Osteoblast (primary cell): ENCODE results near the gene MTCL3.
A peak's percentile ranks its signal among the peaks of the same experiment; 100 is the strongest.

Source experiments
- DNase-seq: peaks from one replicate; pipeline ENCODE4 v3.0.0; 2011; ENCODE audit warnings: low spot score, mixed read lengths; ENCODE audit not compliant: insufficient read length; ENCODE audit errors: missing footprints
- H2AFZ ChIP-seq: 2 replicates; pipeline ENCODE4 v1.6.0; 2011; ENCODE audit warnings: mild to moderate bottlenecking, low read length
- H3K27ac ChIP-seq: 2 replicates; pipeline ENCODE4 v1.5.1; 2011; ENCODE audit warnings: mild to moderate bottlenecking, low read depth, low read length, moderate library complexity
- H3K27me3 ChIP-seq: 2 replicates; pipeline ENCODE4 v1.6.0; 2012; ENCODE audit warnings: mild to moderate bottlenecking, control low read depth, inconsistent platforms, low read length, moderate library complexity; ENCODE audit not compliant: insufficient read depth
- H3K36me3 ChIP-seq: 2 replicates; pipeline ENCODE4 v1.5.1; 2011; ENCODE audit warnings: mild to moderate bottlenecking, low read length, control low read depth, moderate library complexity; ENCODE audit not compliant: insufficient read depth
- H3K4me1 ChIP-seq: 2 replicates; pipeline ENCODE4 v1.5.1; 2011; ENCODE audit warnings: mild to moderate bottlenecking, low read length, control low read depth, moderate library complexity; ENCODE audit not compliant: insufficient read depth
- H3K4me2 ChIP-seq: 2 replicates; pipeline ENCODE4 v1.6.0; 2011; ENCODE audit warnings: mild to moderate bottlenecking, low read length; ENCODE audit not compliant: insufficient read depth
- H3K4me3 ChIP-seq: fragments of 200-600 bp; sonication (generic); 3 replicates; pipeline ENCODE4 v1.5.1; 2012; ENCODE audit warnings: mild to moderate bottlenecking, low read length, inconsistent platforms; ENCODE audit not compliant: insufficient read depth
- H3K79me2 ChIP-seq: 2 replicates; pipeline ENCODE4 v1.6.0; 2012; ENCODE audit warnings: mild to moderate bottlenecking, low read length, control low read depth, inconsistent platforms; ENCODE audit not compliant: insufficient read depth
- H3K9me3 ChIP-seq: 2 replicates; pipeline ENCODE4 v1.5.1; 2011; ENCODE audit warnings: low read depth, low read length, control low read depth
- H4K20me1 ChIP-seq: 2 replicates; pipeline ENCODE4 v1.6.0; 2012; ENCODE audit warnings: mild to moderate bottlenecking, low read length, control low read depth; ENCODE audit not compliant: insufficient read depth
- CTCF ChIP-seq: IDR thresholded peaks from 2 replicates; pipeline ENCODE4 v1.5.1; 2011; ENCODE audit warnings: mild to moderate bottlenecking, low read depth, low read length, moderate library complexity; ENCODE audit errors: extremely low read depth

The MTCL3 gene

GRCh38 chr6:127481628-127482027, 37.5 kb downstream of the MTCL3 start:
- no peak for DNase-seq
- Histone ChIP-seq H3K79me2 (no peaks in the 10 kb centered on the region), H3K4me2 (peak overlapping the region; percentile 49), H3K9me3 (no peaks in the 10 kb centered on the region), H3K4me1 (peaks cover 45% of the 10 kb centered on the region), H2AFZ (no peak overlapping the region), H3K27me3 (no peaks in the 10 kb centered on the region), H4K20me1 (no peaks in the 10 kb centered on the region), H3K36me3 (no peaks in the 10 kb centered on the region), H3K4me3 (no peak overlapping the region), H3K27ac (peak overlapping the region; percentile 75)
- TF ChIP-seq CTCF = no peak

- Histone ChIP-seq H3K4me2 (peak overlapping the region; percentile 49), H2AFZ (no peak overlapping the region), H3K9me3 (no peaks in the 10 kb centered on the region), H3K4me1 (peaks cover 45% of the 10 kb centered on the region), H3K4me3 (no peak overlapping the region), H3K36me3 (no peaks in the 10 kb centered on the region), H4K20me1 (no peaks in the 10 kb centered on the region), H3K79me2 (no peaks in the 10 kb centered on the region), H3K27me3 (no peaks in the 10 kb centered on the region), H3K27ac (peak overlapping the region; percentile 75)
- DNase-seq = no peak
- no peak for TF ChIP-seq CTCF
Observed at GRCh38 chr6:127481111-127481510, 38.0 kb downstream of the MTCL3 start.

- Histone ChIP-seq H3K27ac (no peak overlapping the region), H3K4me3 (no peak overlapping the region), H3K9me3 (no peaks in the 10 kb centered on the region), H4K20me1 (no peaks in the 10 kb centered on the region), H3K79me2 (no peaks in the 10 kb centered on the region), H3K4me2 (no peak overlapping the region), H3K27me3 (no peaks in the 10 kb centered on the region), H3K4me1 (peaks cover 21% of the 10 kb centered on the region), H3K36me3 (no peaks in the 10 kb centered on the region), H2AFZ (no peak overlapping the region)
- no peak for DNase-seq
- no peak for TF ChIP-seq CTCF
Observed at GRCh38 chr6:127477658-127478057, 41.5 kb downstream of the MTCL3 start.

DNA sequence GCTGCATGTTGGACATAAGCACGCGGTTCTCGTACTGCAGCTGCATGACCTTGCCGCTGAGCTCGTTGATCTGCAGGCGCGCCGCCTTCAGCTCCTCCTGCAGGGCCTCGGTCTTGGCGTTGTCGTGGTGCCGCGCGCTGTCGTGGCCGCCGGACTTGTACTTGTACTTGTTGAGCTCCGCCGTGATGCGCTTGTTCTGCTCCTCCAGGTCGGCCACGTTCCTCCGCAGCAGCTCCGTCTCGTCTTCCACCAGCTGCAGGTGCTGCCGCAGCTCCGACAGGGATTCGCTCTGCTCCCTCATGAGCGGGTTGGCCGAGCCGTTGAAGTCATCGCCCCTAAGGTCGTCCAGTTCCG, 43.3 kb downstream of the MTCL3 start:
- no peaks in the 10 kb centered on the region for H3K79me2 ChIP-seq
- peaks cover 10% of the 10 kb centered on the region for H3K4me1 ChIP-seq
- no peaks in the 10 kb centered on the region for H3K27me3 ChIP-seq
- H3K36me3 ChIP-seq = no peaks in the 10 kb centered on the region
- no peaks in the 10 kb centered on the region for H3K9me3 ChIP-seq
- no peak overlapping the region for H3K27ac ChIP-seq
- no peaks in the 10 kb centered on the region for H4K20me1 ChIP-seq
- no peak overlapping the region for H2AFZ ChIP-seq
- DNase-seq = no peak
- no peak for TF ChIP-seq CTCF
- no peak overlapping the region for H3K4me2 ChIP-seq
- no peak overlapping the region for H3K4me3 ChIP-seq
